HG02610 (cell line): Measurements from ENCODE around the gene TRPM1.

Source experiments
- ATAC-seq: cut with Tn5 transposase; IDR thresholded peaks from one replicate; pipeline ENCODE4 v1.9.1; 2021; ENCODE audit warnings: mild to moderate bottlenecking, moderate library complexity; ENCODE audit not compliant: unreplicated experiment

TRPM1 gene

GRCh38 chr15:31050953-31051352 lies 50.6 kb downstream of the TRPM1 start:
- ATAC-seq: no peak

GRCh38 chr15:31049682-31050615 lies 51.6 kb downstream of the TRPM1 start:
- ATAC-seq: no peak

GRCh38 chr15:31049111-31049510 lies 52.4 kb downstream of the TRPM1 start:
- no peak for ATAC-seq

GRCh38 chr15:31047437-31047836 lies 54.1 kb downstream of the TRPM1 start:
- no peak for ATAC-seq

- ATAC-seq: no peak
Measured at GRCh38 chr15:31046759-31047359, 54.7 kb downstream of the TRPM1 start.

- no peak for ATAC-seq
Measured at GRCh38 chr15:31045606-31046005, 55.9 kb downstream of the TRPM1 start.

- ATAC-seq: no peak
Measured at GRCh38 chr15:31042751-31043150, 58.8 kb downstream of the TRPM1 start.

- no peak for ATAC-seq
Measured at GRCh38 chr15:31041610-31042009, 59.9 kb downstream of the TRPM1 start.

- ATAC-seq: no peak
Measured at GRCh38 chr15:31040611-31041010, 60.9 kb downstream of the TRPM1 start.

- no peak for ATAC-seq
Measured at GRCh38 chr15:31039961-31040360, 61.6 kb downstream of the TRPM1 start.

GRCh38 chr15:31037731-31038477 lies 63.6 kb downstream of the TRPM1 start:
- ATAC-seq: no peak

GRCh38 chr15:31036783-31037182 lies 64.7 kb downstream of the TRPM1 start:
- ATAC-seq: no peak

- no peak for ATAC-seq
Measured at GRCh38 chr15:31035610-31036009, 65.9 kb downstream of the TRPM1 start.

- no peak for ATAC-seq
Measured at GRCh38 chr15:31034152-31034551, 67.4 kb downstream of the TRPM1 start.

GRCh38 chr15:31032961-31033371 lies 68.6 kb downstream of the TRPM1 start:
- no peak for ATAC-seq

GRCh38 chr15:31031471-31032067 lies 70.0 kb downstream of the TRPM1 start:
- peak; percentile 82 for ATAC-seq

- ATAC-seq: no peak
Measured at GRCh38 chr15:31027910-31028578, 73.5 kb downstream of the TRPM1 start.

GRCh38 chr15:31025996-31026395 lies 75.5 kb downstream of the TRPM1 start:
- ATAC-seq: no peak

- no peak for ATAC-seq
Measured at GRCh38 chr15:31024979-31025378, 76.5 kb downstream of the TRPM1 start.

- ATAC-seq: no peak
Measured at GRCh38 chr15:31024330-31024729, 77.2 kb downstream of the TRPM1 start.

- ATAC-seq: no peak
Measured at GRCh38 chr15:31023841-31024240, 77.7 kb downstream of the TRPM1 start.
